Measurements from ENCODE around the gene PAK5. TPM values are rescaled to one million over a fixed set of nuclear protein-coding genes. Genes with fewer than 3 reads are reported as not detected.

The PAK5 gene
- total RNA-seq, 4 donors from 2014 or later = 0.04 to 0.34 (median 0.24) TPM

GRCh38 chr20:9627219-9627618 is 211.7 kb downstream of the PAK5 start:
- Histone ChIP-seq H3K9me3 (peaks cover 0 to 7% (median 0%) of the 10 kb centered on the region in 3 donors), H3K27ac (no peak overlapping the region)
- intact Hi-C loops (cut with DNase I) = no loop called here

DNA sequence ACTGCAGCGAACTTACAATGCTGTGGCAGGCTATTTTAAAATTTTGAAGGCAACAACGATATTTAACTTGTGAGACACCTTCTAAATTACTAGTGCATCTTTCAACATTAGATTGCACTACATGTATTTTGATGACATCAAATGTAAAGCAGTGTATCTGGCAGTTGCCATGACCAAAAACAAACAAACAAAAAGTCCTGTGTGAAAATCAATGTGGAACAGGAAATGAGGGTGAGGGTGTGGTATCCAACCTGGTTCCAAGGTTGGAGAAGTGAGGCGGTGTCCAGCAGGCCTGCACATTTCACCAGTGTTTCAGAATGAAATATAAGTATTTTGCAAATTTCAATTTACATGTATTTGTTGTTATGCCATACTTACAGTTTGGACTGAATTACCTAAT is 212.5 kb downstream of the PAK5 start:
- no peak for DNase-seq
- Histone ChIP-seq H3K27ac (no peak overlapping the region), H3K36me3 (no peaks in the 10 kb centered on the region), H3K4me1 (no peaks in the 10 kb centered on the region), H3K9me3 (peaks cover 0 to 7% (median 0%) of the 10 kb centered on the region in 3 donors), H3K27me3 (no peaks in the 10 kb centered on the region), H3K4me3 (no peak overlapping the region)
- intact Hi-C loops (cut with DNase I) = no loop called here
- WGBS, 2 donors = 54 to 59% methylated on average over 3 of the region's 3 CpGs
- TF ChIP-seq, protein P1, sequence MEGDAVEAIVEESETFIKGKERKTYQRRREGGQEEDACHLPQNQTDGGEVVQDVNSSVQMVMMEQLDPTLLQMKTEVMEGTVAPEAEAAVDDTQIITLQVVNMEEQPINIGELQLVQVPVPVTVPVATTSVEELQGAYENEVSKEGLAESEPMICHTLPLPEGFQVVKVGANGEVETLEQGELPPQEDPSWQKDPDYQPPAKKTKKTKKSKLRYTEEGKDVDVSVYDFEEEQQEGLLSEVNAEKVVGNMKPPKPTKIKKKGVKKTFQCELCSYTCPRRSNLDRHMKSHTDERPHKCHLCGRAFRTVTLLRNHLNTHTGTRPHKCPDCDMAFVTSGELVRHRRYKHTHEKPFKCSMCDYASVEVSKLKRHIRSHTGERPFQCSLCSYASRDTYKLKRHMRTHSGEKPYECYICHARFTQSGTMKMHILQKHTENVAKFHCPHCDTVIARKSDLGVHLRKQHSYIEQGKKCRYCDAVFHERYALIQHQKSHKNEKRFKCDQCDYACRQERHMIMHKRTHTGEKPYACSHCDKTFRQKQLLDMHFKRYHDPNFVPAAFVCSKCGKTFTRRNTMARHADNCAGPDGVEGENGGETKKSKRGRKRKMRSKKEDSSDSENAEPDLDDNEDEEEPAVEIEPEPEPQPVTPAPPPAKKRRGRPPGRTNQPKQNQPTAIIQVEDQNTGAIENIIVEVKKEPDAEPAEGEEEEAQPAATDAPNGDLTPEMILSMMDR (IDR thresholded peaks at IDR 0.05) = no peak
- no peak for TF ChIP-seq POLR2A (IDR thresholded peaks at IDR 0.05)

More at GRCh38 chr20:9627219-9627618, 211.7 kb downstream of the PAK5 start:
- H3K36me3 ChIP-seq = no peaks in the 10 kb centered on the region
- DNase-seq = no peak
- no peak for TF ChIP-seq POLR2A (IDR thresholded peaks at IDR 0.05)
- TF ChIP-seq, protein P1 (IDR thresholded peaks at IDR 0.05) = no peak
- no peaks in the 10 kb centered on the region for H3K4me1 ChIP-seq
- H3K4me3 ChIP-seq = no peak overlapping the region
- WGBS, 2 donors = 65 to 72% methylated on average over 3 of the region's 3 CpGs
- H3K27me3 ChIP-seq = no peaks in the 10 kb centered on the region

- peaks cover 0 to 9% (median 0%) of the 10 kb centered on the region in 3 donors for H3K4me1 ChIP-seq
- 42 to 58% methylated on average over 5 of the region's 5 CpGs for WGBS, 2 donors
- H3K27ac ChIP-seq = no peak overlapping the region
- H3K4me3 ChIP-seq = no peak overlapping the region
- no peak for DNase-seq
- H3K36me3 ChIP-seq = no peaks in the 10 kb centered on the region
- no peaks in the 10 kb centered on the region for H3K9me3 ChIP-seq
- intact Hi-C loops (cut with DNase I) = loop anchor here (5.0 to 10.0 kb wide), 3 partner anchors 297 to 477 kb away; no protein-coding TSS in a partner anchor
- H3K27me3 ChIP-seq = peaks cover 0 to 5% (median 0%) of the 10 kb centered on the region in 4 donors
- TF ChIP-seq, protein P1 (IDR thresholded peaks at IDR 0.05) = peak in 3 of 6 experiments; percentile 46 to 73 (median 63)
- no peak for TF ChIP-seq POLR2A (IDR thresholded peaks at IDR 0.05)
Observed at GRCh38 chr20:9617940-9618339, 220.9 kb downstream of the PAK5 start.

- Histone ChIP-seq H3K27ac (no peak overlapping the region), H3K4me3 (no peak overlapping the region), H3K9me3 (no peaks in the 10 kb centered on the region), H3K27me3 (peaks cover 0 to 5% (median 0%) of the 10 kb centered on the region in 4 donors), H3K36me3 (no peaks in the 10 kb centered on the region), H3K4me1 (peaks cover 0 to 9% (median 0%) of the 10 kb centered on the region in 3 donors)
- intact Hi-C loops (cut with DNase I) = loop anchor here (5.0 to 10.0 kb wide), 3 partner anchors 298 to 478 kb away; no protein-coding TSS in a partner anchor
- TF ChIP-seq, protein P1 (IDR thresholded peaks at IDR 0.05) = peak; percentile 40 to 86 (median 76)
- TF ChIP-seq POLR2A (IDR thresholded peaks at IDR 0.05) = no peak
- no peak for DNase-seq
- WGBS, 2 donors = 0 to 1% methylated on average over 10 of the region's 10 CpGs
Observed at GRCh38 chr20:9616833-9617461, 221.9 kb downstream of the PAK5 start.

DNA sequence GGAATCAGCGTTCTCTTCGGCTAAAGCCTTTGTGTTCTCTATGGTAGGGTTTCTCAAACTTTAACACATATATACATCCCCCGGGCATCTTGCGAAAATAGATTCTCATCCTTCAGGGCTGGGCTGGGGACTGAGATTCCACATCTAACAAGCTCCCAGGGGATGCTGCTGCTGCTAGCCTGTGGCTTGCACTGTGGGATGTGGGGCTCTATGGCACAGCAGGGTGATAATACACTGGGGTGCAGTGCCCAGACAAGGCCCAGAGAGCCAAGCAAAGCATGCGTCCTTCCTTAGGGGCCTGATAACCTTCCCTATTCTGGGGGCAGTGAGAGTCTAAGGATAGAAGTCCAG is 222.4 kb downstream of the PAK5 start:
- Histone ChIP-seq H3K36me3 (no peaks in the 10 kb centered on the region), H3K27ac (no peak overlapping the region), H3K9me3 (no peaks in the 10 kb centered on the region), H3K4me3 (no peak overlapping the region), H3K4me1 (peaks cover 0 to 9% (median 0%) of the 10 kb centered on the region in 3 donors), H3K27me3 (peaks cover 0 to 5% (median 0%) of the 10 kb centered on the region in 4 donors)
- intact Hi-C loops (cut with DNase I) = loop anchor here (5.0 to 10.0 kb wide), 3 partner anchors 298 to 478 kb away; no protein-coding TSS in a partner anchor
- DNase-seq = no peak
- 40 to 64% methylated on average over 2 to 5 of the region's 5 CpGs for whole genome bisulfite sequencing, 2 donors
- no peak for TF ChIP-seq POLR2A (IDR thresholded peaks at IDR 0.05)
- TF ChIP-seq, protein P1 (IDR thresholded peaks at IDR 0.05) = no peak

Data from esophagus squamous epithelium (tissue), 5 donors.